H1 (cell line): ENCODE data around the gene ATE1. TPM values are rescaled to one million over a fixed set of nuclear protein-coding genes. Genes with fewer than 3 reads are reported as not detected.

ENCODE experiments used
- GTF2F1 ChIP-seq: IDR thresholded peaks from 2 replicates; pipeline ENCODE4 v1.6.1; 2012; ENCODE audit warnings: low read depth, low read length, improper control_type of control experiment, borderline replicate concordance
- POLR2AphosphoS5 ChIP-seq: IDR thresholded peaks from 2 replicates; pipeline ENCODE4 v1.6.1; 2011; ENCODE audit warnings: low read depth, low read length
- SIX5 ChIP-seq: IDR thresholded peaks from 2 replicates; pipeline ENCODE4 v1.6.1; 2011; ENCODE audit warnings: mild to moderate bottlenecking, low read depth, low read length
- SP1 ChIP-seq: IDR thresholded peaks from 2 replicates; pipeline ENCODE4 v1.6.1; 2011; ENCODE audit warnings: low read depth, low read length
- SUZ12 ChIP-seq: fragments of 200-600 bp; sonication (generic); IDR thresholded peaks from 2 replicates; pipeline ENCODE4 v1.6.1; 2012; ENCODE audit warnings: mild to moderate bottlenecking, inconsistent platforms, low read length, moderate library complexity, mixed read lengths
- TBP ChIP-seq: IDR thresholded peaks from 2 replicates; pipeline ENCODE4 v1.6.1; 2011; ENCODE audit warnings: low read depth, low read length, improper control_type of control experiment
- ZNF274 ChIP-seq: IDR thresholded peaks from 2 replicates; pipeline ENCODE4 v1.7.0; 2012; ENCODE audit warnings: low read length, borderline replicate concordance; ENCODE audit errors: extremely low read depth
- polyA plus RNA-seq, 7 experiments: library from polyadenylated mRNA; depleted of rRNA in 3 of 7; stranded (reverse) in 5 of 7; unstranded in 2 of 7; fragments of >200 nt in 5 of 7; fragments of 200-250 nt in 2 of 7; gene quantifications; 1 replicate in 5 of 7; 2 replicates in 1 of 7; 4 replicates in 1 of 7; pipeline versions ENCODE4 v1.2.1 to v1.2.3, GENCODE V29; 2011 to 2013; ENCODE audit warnings: missing spikeins in 2 of 7, mixed read lengths in 2 of 7
- total RNA-seq: library from RNA; stranded (reverse); fragmentation: NEBNext Ultra II Directional; extraction: Animal tissue kit (Norgen Biotek cat#: 25700); gene quantifications from 2 replicates; pipeline ENCODE4 v1.2.1, GENCODE V29; 2021
- TF ChIP-seq, protein P1 (sequence below): IDR thresholded peaks from 2 replicates; pipeline ENCODE4 v1.6.1; 2011; ENCODE audit warnings: low read length, improper control_type of control experiment

The ATE1 gene
- total and polyA plus RNA-seq, 2 of the 8 experiments (the other 6 are each of a cell fraction or from before 2014, with no cell fraction given): 8.8 to 26.9 TPM

DNA sequence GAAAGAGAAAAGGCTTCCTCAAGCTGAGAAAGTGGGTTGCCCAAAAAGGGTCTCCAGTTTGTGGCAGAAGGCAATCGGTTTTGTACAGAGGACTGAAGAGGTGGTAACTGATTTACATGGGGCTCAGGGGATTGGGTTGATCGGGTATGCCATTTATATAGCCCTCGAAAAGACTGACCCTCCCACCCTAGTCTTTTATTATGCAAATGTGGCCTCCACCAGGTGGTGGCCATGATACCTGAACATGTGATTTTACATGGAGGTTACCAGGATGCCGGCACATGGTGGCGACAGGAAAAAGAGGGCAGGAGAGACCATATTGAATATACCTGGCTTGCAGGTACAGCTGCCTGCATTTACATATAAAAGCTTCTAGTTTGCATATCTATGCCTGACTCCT is 36.7 kb downstream of the ATE1 start (continued):
- TF ChIP-seq GTF2F1 (0 out of 2 replicates have a peak, but pooled peaks have one; percentile 60), ZNF274 (no peak), SUZ12 (no peak), POLR2AphosphoS5 (peak; percentile 71), SIX5 (no peak), SP1 (peak; percentile 79), TBP (peak; percentile 89)
- TF ChIP-seq, protein P1, sequence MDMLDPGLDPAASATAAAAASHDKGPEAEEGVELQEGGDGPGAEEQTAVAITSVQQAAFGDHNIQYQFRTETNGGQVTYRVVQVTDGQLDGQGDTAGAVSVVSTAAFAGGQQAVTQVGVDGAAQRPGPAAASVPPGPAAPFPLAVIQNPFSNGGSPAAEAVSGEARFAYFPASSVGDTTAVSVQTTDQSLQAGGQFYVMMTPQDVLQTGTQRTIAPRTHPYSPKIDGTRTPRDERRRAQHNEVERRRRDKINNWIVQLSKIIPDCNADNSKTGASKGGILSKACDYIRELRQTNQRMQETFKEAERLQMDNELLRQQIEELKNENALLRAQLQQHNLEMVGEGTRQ: peak; percentile 54
- TF ChIP-seq, all 59 proteins: peak for 15
